ENCODE results near the gene RGL3. TPM values are rescaled to one million over a fixed set of nuclear protein-coding genes. Genes with fewer than 3 reads are reported as not detected.
"Not testable (repeated sequence)": the region's sequence is repeated elsewhere in the genome, so short reads cannot be mapped to it uniquely, and the experiment has no call there.

Gene RGL3
- total RNA-seq, 2 donors from 2014 or later = not detected

DNA sequence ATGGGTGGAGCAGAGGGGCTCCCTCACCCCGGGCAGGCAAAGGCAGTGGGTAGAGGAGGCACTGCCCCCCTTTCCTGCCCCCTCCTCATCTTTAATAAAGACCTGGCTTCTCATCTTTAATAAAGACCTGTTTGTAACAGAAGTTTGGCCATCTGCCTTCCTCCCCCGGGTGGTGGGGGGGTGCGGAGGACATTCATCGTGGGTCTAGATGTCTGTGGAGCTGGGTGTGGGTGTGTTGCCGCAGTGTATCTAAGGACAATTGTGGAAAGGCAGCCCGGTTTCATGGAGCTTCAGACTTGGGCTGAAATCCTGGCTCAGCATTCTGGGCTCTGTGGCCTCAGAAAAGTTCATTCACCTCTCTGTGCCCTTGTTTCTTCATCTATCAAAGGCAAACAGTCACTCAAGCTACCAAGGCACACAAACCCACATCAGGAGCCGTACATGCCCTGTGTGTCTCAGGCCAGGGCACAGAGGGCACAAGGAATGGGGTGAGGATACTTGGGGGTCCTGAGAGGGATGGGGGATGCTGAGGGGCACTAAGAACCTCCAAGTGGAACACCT is 53.5 kb downstream of the RGL3 start:
- ATAC-seq (replicated peaks in 1 of 2) (no peak), DNase-seq (no peak)
- no peaks in the 10 kb centered on the region for H3K9me3 Mint-ChIP-seq
- H3K36me3 Mint-ChIP-seq (ENCODE audit: insufficient read depth in 2 of 2) = peaks cover 0 to 4% of the 10 kb centered on the region in 2 donors
- H3K4me3 Mint-ChIP-seq = no peak overlapping the region
- no peak overlapping the region for H3K27ac Mint-ChIP-seq
- no peaks in the 10 kb centered on the region for H3K4me1 Mint-ChIP-seq (ENCODE audit: low read depth)
- H3K27me3 Mint-ChIP-seq (ENCODE audit: low read depth) = no peaks in the 10 kb centered on the region

DNA sequence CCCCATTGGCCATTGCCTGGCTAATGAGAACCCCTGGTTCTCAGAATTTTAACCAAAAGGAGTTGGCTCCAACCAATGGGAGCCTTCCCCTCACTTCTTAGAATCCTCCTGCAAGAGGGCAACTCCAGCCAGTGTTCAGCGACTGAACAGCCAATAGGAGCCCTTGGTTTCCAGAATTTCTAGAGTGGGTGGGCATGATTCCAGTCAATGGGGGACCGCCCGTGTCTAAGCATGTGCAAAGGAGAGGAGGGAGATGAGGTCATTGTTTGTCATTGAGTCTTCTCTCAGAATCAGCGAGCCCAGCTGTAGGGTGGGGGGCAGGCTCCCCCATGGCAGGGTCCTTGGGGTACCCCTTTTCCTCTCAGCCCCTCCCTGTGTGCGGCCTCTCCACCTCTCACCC is 54.2 kb downstream of the RGL3 start:
- DNase-seq = no peak
- Mint-ChIP-seq H3K36me3 (ENCODE audit: insufficient read depth in 2 of 2) (peaks cover 0 to 3% of the 10 kb centered on the region in 2 donors), H3K27ac (no peak overlapping the region), H3K4me1 (ENCODE audit: low read depth) (no peaks in the 10 kb centered on the region), H3K27me3 (ENCODE audit: low read depth) (no peaks in the 10 kb centered on the region), H3K4me3 (no peak overlapping the region), H3K9me3 (no peaks in the 10 kb centered on the region)
- ATAC-seq (replicated peaks in 1 of 2) = no peak

DNA sequence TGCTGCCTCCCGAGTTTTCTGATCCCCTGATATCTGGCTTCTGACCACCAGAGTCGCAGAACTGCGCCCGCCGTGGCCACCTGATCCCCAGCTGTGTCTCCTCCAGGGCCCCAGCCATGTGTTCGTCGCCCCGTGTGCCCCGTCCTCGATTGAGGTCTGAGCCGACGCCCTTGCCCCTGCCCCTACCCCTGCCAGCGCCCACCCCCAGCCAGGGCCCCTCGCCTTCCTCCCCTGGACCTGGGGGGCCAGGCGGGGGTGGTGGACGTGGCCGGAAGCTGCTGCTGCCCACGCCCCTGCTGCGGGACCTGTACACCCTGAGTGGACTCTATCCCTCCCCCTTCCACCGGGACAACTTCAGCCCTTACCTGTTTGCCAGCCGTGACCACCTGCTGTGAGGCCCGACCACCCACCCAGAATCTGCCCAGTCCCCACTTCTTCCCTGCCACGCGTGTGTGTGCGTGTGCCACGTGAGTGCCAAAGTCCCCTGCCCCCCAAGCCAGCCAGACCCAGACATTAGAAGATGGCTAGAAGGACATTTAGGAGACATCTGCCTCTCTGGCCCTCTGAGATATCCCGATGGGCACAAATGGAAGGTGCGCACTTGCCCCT is 54.7 kb downstream of the RGL3 start:
- Mint-ChIP-seq H3K9me3 (no peaks in the 10 kb centered on the region), H3K36me3 (ENCODE audit: insufficient read depth in 2 of 2) (peaks cover 0 to 2% of the 10 kb centered on the region in 2 donors), H3K4me1 (ENCODE audit: low read depth) (no peaks in the 10 kb centered on the region), H3K4me3 (no peak overlapping the region), H3K27ac (no peak overlapping the region), H3K27me3 (ENCODE audit: low read depth) (no peaks in the 10 kb centered on the region)
- DNase-seq (no peak), ATAC-seq (replicated peaks in 1 of 2) (no peak)

DNA sequence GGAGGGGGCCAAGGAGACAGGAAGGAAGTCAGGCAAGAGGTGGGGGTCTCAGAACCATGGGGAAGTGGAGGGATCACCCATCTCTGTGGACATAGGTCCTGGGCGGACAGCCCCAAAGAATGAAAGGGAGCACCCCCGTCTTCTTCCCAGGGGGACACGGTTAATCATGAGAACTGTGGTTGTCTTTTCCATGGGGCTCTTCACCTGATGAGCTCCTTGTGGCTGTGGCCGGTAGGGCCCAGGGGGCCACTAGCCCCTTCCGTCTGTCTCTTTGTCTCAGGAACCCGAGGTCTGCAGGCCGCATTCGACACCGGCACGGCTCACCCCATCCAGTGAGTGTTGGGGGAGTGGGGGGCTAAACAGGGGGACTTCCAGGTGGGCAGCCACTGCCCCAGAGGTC is 55.2 kb downstream of the RGL3 start:
- Mint-ChIP-seq H3K9me3 (no peaks in the 10 kb centered on the region), H3K4me3 (no peak overlapping the region), H3K4me1 (ENCODE audit: low read depth) (no peaks in the 10 kb centered on the region), H3K36me3 (ENCODE audit: insufficient read depth in 2 of 2) (peaks cover 0 to 2% of the 10 kb centered on the region in 2 donors), H3K27ac (no peak overlapping the region), H3K27me3 (ENCODE audit: low read depth) (no peaks in the 10 kb centered on the region)
- ATAC-seq (replicated peaks in 1 of 2) = no peak
- no peak for DNase-seq

DNA sequence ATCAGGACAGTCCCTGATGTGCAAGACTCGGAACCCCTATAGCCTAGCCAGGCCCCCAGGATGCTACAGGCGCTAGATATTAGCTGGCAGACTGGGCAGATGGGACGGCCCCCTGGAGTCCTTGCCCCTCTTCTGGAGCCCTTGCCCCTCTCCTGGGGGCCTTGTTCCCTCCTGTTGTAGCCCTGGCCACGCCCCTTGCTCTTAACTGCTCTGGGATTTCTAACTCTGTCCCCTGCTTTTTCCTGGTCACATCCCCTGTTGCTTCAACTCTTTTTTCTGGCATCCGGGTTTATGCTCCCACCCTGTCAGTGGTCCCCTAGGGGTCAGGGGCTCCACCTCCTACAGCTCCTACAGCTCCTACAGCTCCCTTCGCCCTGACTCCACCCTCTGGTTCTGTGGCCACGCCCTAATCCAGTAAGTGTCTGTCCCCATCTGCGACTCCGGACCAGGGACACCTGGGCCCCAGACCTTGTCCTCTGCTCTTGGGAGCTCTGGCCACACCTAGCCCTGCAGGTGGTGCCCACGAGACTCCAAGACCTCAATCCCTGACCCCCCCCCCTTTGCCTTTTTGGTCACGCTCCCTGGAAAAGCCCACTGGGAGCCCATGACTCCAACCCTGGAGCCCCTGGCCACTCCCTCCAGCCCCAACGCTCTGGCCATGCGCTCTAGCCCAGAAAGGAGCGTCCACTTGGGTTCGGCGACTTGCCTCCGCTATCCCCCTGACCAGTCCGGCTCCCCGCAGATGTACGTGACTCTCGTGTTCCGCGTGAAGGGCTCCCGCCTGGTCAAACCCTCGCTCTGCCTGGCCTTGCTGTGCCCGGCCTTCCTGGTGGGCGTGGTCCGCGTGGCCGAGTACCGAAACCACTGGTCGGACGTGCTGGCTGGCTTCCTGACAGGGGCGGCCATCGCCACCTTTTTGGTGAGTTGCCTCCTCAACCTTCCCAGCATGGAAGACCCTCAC is 57.1 kb downstream of the RGL3 start:
- peaks cover 0 to 1% of the 10 kb centered on the region in 2 donors for H3K36me3 Mint-ChIP-seq (ENCODE audit: insufficient read depth in 2 of 2)
- no peak for DNase-seq
- no peaks in the 10 kb centered on the region for H3K4me1 Mint-ChIP-seq (ENCODE audit: low read depth)
- H3K27me3 Mint-ChIP-seq (ENCODE audit: low read depth) = no peaks in the 10 kb centered on the region
- H3K27ac Mint-ChIP-seq = no peak overlapping the region
- no peaks in the 10 kb centered on the region for H3K9me3 Mint-ChIP-seq
- H3K4me3 Mint-ChIP-seq = no peak overlapping the region
- no peak for ATAC-seq (replicated peaks in 1 of 2)

DNA sequence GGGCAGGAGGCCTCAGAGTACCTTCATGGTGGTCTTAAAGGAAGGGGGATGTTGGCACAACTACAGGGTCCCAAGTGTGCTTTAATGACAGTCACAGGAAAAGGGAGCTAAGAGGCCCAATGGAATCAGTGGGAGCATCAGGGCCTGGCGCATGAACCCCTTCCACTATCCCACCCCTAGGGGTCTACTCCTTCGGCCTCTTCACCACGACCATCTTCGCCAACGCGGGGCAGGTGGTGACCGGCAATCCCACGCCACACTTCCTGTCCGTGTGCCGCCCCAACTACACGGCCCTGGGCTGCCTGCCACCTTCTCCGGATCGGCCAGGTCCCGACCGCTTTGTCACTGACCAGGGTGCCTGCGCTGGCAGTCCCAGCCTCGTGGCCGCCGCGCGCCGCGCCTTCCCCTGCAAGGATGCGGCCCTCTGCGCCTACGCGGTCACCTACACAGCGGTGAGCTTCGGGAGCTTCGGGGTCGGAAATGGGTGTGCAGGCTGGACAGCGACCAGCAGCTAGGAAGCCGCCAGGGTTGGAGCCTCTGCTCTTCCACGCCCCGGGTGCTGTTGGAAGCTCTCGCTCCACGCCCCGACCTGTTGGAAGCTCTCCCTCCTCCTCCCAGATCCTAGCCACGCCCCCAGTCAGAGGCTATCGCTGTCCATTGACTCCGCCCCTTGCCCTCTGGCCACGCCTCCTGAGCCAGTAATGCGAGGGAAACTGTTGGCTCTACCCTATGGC is 57.9 kb downstream of the RGL3 start:
- Mint-ChIP-seq H3K27ac (no peak overlapping the region), H3K4me1 (ENCODE audit: low read depth) (peaks cover 2% of the 10 kb centered on the region), H3K9me3 (no peaks in the 10 kb centered on the region), H3K4me3 (no peak overlapping the region), H3K27me3 (ENCODE audit: low read depth) (peaks cover 5% of the 10 kb centered on the region), H3K36me3 (ENCODE audit: insufficient read depth in 2 of 2) (no peaks in the 10 kb centered on the region)
- ATAC-seq (replicated peaks in 1 of 2) (no peak), DNase-seq (no peak)

DNA sequence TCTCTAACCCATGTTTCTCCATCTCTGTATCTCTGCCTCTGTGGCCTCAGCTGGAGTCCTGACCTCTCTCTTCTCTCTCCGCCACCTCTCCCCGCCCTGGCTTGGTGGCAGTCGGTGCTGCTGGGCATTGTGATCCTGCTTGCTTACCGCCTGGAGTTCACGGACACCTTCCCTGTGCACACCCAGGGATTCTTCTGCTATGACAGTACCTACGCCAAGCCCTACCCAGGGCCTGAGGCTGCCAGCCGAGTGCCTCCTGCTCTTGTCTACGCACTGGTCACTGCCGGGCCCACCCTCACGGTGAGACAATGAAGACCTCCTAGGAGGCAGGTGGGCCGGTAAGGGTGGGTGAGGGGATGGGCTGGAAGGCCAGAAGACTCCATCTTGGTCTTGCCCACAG is 59.7 kb downstream of the RGL3 start:
- DNase-seq (no peak), ATAC-seq (replicated peaks in 1 of 2) (no peak)
- Mint-ChIP-seq H3K27ac (no peak overlapping the region), H3K36me3 (ENCODE audit: insufficient read depth in 2 of 2) (no peaks in the 10 kb centered on the region), H3K27me3 (ENCODE audit: low read depth) (peaks cover 11% of the 10 kb centered on the region), H3K4me3 (no peak overlapping the region), H3K4me1 (ENCODE audit: low read depth) (peaks cover 10% of the 10 kb centered on the region), H3K9me3 (no peaks in the 10 kb centered on the region)

DNA sequence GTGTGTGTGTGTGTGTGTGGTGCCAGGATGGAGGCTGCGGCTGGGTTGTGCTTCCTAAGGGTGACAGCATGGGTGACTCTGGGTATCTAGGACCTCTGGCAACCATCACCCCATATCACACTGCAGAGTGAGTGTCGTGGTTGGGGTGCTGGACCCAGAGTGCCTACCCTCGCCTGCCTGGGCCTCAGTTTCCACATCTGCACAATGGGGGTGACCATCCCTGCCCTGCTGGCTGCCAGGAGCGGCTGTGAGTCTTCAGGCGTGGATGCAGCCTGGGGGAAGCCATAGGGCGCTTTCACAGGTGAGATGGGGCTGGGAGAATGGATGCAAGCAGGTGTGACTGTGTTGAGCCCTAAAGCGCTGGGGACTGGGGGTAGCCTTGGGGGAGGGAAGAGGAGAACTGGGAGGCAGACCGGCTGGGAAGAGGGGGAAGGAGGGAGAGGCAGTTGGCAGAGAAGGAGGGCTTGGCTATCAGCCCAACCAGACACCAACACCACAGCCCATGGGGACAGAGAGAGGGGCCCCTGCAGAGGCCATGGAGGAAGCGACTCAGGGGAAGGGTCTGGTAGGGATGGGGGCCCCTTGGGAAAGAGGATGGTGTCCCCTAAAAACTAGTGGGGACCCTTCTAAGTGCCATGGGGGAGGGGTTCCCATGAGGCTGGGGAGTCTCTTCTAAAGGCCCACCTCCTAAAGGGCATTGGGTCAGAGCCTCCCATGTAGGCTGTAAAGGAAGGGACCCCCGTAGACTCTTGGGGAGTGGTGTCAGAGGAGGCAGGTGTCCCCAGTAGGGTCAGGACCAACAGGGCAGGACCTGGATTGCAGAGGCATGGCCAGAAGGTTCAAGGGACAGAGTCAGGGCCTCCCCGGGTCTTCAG is 62.2 kb downstream of the RGL3 start:
- peaks cover 10% of the 10 kb centered on the region for H3K4me1 Mint-ChIP-seq (ENCODE audit: low read depth)
- peaks cover 11% of the 10 kb centered on the region for H3K27me3 Mint-ChIP-seq (ENCODE audit: low read depth)
- DNase-seq (no peak), ATAC-seq (replicated peaks in 1 of 2) (no peak)
- no peaks in the 10 kb centered on the region for H3K9me3 Mint-ChIP-seq
- no peak overlapping the region for H3K4me3 Mint-ChIP-seq
- H3K36me3 Mint-ChIP-seq (ENCODE audit: insufficient read depth in 2 of 2) = no peaks in the 10 kb centered on the region
- H3K27ac Mint-ChIP-seq = no peak overlapping the region

DNA sequence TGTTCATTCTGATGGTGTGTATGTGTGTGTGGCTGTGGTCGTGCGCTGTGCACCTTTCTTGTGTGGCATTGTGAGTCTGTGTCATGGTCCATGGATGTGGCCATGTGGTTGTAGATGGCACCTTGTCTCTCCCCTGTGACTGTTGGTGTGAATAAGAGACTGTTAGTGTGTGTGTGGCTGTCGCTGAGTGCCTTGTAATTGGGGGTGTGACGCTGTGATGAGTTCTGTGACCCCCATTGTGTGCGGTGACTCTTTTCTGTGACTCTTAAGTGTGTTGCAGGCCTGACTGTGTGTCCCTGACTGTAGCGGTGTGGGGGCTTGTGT is 63.1 kb downstream of the RGL3 start:
- H3K36me3 Mint-ChIP-seq (ENCODE audit: insufficient read depth in 2 of 2) = no peaks in the 10 kb centered on the region
- DNase-seq = no peak
- no peak for ATAC-seq (replicated peaks in 1 of 2)

DNA sequence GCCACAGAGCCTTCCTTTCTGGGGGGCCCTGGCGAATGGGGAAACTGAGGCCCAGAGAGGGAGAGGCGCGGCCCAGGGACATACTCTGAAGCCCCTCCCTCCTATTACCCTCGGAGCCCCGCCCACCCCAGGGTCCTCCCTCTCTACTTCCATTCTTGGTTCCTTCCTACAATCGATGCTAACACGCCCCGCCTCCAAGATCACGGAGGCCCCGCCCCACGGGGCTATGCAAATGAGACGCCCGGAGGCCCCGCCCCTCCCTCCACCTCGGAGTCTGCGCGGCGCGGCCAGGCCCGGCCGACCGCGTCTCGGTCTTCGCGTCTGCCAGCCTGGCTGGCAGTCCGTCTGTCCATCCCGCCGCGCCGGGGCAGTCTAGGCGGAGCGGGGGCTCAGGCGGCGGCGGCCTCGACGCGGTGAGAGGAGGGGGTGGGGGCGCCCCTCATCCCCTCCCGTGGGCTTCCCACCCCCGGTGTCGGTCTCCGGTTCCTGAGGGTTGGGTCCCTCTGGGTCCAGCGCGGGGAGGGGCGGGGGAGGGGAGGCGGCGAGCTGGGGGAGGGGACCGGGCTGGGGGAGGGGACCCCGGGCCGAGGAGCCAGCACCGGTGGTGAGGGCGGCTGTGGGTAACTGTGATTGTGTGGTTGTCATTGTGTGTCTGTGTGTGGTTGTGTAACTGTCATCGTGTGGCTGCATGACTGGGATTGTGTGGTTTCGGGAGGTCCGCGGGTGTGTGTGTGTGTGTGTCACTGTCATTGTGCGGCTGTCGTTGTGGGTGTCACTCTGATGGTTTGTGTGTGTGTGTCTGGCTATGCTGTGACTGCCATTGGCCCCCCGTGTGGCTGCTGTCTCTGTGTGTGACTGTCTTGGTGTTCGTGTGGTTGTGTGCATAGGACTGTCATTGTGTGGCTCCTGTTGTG is 63.7 kb downstream of the RGL3 start, which contains the start of gene PLPPR2:
PLPPR2 (plus strand) TSS at position 273 of the 914 bp plus-strand sequence. CDS start 2,242 bp downstream, outside the sequence.
- peak; percentile 89 to 92 for DNase-seq
- Mint-ChIP-seq H3K9me3 (no peaks in the 10 kb centered on the region), H3K27me3 (ENCODE audit: low read depth) (peaks cover 11% of the 10 kb centered on the region), H3K4me3 (peak within 1 kb of the TSS; percentile 63 to 71), H3K27ac (peak within 1 kb of the TSS; percentile 12), H3K4me1 (ENCODE audit: low read depth) (peaks cover 10% of the 10 kb centered on the region), H3K36me3 (ENCODE audit: insufficient read depth in 2 of 2) (no peaks in the 10 kb centered on the region)
- ATAC-seq (replicated peaks in 1 of 2) = peak; percentile 91 to 94

More for the DNA sequence above, 63.1 kb downstream of the RGL3 start:
- no peaks in the 10 kb centered on the region for H3K9me3 Mint-ChIP-seq
- H3K4me1 Mint-ChIP-seq (ENCODE audit: low read depth) = peaks cover 10% of the 10 kb centered on the region
- H3K27ac Mint-ChIP-seq = no peak overlapping the region
- peaks cover 11% of the 10 kb centered on the region for H3K27me3 Mint-ChIP-seq (ENCODE audit: low read depth)
- peak overlapping the region; percentile 63 to 71 for H3K4me3 Mint-ChIP-seq

DNA sequence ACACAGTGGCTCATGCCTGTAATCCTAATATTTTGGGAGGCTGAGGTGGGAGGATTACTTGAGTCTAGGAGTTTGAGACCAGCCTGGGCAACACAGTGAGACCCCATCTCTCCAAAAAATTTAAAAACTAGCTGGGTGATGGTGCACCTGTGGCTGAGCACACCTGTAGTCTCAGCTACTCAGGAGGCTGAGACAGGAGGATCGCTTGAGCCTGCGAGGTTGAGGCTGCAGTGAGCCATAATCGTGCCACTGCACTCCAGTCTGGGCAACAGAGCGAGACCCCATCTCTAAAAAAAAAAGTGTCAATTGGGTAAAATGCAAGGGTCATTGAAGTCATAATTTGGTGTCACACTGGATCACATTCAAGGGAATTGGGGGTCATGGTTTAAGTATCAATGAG is 65.0 kb downstream of the RGL3 start:
- not testable (repeated sequence) for H3K9me3 Mint-ChIP-seq; H3K27ac Mint-ChIP-seq; DNase-seq; H3K36me3 Mint-ChIP-seq (ENCODE audit: insufficient read depth in 2 of 2); ATAC-seq (replicated peaks in 1 of 2)
- H3K27me3 Mint-ChIP-seq (ENCODE audit: low read depth) = peaks cover 11% of the 10 kb centered on the region
- peaks cover 10% of the 10 kb centered on the region for H3K4me1 Mint-ChIP-seq (ENCODE audit: low read depth)
- peak overlapping the region in 1 of 2 donors; percentile 27 for H3K4me3 Mint-ChIP-seq
